DMS53 treated with DMSO at 0.1 percent for 48 hours (cell line): ENCODE data around the gene SH3GLB1.
"Not testable (repeated sequence)": the region's sequence is repeated elsewhere in the genome, so short reads cannot be mapped to it uniquely, and the experiment has no call there.

Experiments
- DNase-seq: peaks from one replicate; lab custom pipeline; 2025; ENCODE audit not compliant: unreplicated experiment; lab: John Stamatoyannopoulos, UW

SH3GLB1 gene

DNA sequence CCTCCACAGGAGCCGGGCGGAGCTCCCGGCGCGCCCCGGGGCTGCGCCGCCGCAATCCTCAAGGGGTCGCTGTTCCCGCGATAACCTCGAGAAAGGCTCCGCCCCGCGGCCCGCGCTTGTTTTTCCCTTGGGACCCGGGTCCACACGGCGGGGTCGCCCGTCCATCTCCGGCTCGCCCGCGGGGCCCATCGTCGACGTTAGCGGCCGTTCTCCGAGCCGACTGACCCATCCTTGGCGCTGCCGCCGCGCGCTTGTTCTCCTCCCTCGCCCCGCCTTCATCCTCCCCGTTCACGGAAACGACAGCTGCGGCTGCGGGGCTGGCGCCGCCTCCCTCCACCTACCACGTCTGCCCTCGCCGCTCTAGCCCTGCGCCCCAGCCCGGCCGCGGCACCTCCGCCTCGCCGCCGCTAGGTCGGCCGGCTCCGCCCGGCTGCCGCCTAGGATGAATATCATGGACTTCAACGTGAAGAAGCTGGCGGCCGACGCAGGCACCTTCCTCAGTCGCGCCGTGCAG lies at the start of gene SH3GLB1:
SH3GLB1 (plus strand) TSS at position 119 of the 514 bp plus-strand sequence; CDS start at position 443, 324 bp downstream.
- DNase-seq: peak; percentile 94

DNA sequence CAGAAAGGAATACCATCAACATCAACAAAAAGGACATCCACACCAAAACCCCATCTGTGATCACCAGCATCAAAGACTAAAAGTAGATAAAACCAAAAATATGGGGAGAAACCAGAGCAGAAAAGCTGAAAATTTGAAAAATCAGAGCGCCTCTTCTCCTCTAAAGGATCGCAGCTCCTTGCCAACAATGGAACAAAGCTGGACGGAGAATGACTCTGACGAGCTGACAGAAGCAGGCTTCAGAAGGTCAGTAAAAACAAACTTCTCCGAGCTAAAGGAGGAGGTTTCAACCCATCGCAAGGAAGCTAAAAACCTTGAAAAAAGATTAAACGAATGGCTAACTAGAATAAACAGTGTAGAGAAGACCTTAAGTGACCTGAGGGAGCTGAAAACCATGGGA lies 46.0 kb upstream of the SH3GLB1 start:
- not testable (repeated sequence) for DNase-seq

DNA sequence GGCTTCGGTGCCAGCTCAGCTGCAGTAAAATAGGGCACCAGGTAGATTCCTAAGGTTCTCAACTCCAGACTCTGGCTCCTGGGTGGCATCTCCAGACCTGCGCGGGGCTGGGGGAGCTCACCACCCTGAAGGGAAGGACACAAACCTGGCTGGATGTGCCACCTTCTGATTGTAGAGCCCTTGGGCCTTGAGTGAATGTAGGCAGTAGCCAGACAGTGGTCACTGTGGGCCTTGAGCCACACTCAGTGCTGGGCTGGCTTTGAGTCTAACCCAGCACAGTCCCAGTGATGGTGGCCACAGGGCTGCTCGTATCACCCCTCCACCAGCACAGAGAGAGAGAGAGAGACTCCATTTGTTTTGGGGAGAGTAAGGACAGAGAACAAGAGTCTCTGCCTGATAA lies 38.0 kb upstream of the SH3GLB1 start:
- DNase-seq: no peak

- peak; percentile 47 for DNase-seq
These were observed 16.8 kb upstream of the SH3GLB1 start for GRCh38 chr1:86687595-86687994.

DNA sequence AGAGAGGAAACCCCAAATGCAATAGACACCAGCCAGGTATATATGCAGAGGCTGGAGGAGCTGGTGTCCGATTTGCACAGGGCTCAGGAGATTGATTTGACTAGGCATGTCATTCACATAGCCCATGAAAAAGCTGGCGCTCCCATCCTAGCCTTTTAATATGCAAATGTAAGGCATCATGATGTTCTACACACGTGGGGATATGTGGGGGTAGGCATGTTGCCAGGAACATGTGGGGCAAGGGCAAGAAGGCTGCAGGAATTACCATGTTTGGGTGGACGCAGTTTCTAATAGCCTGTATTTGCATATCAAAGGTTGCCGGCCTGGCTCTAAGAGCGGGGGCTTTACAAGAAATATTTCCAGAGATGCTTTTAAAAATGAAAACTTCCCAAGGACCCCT lies 11.7 kb upstream of the SH3GLB1 start:
- DNase-seq: no peak

DNA sequence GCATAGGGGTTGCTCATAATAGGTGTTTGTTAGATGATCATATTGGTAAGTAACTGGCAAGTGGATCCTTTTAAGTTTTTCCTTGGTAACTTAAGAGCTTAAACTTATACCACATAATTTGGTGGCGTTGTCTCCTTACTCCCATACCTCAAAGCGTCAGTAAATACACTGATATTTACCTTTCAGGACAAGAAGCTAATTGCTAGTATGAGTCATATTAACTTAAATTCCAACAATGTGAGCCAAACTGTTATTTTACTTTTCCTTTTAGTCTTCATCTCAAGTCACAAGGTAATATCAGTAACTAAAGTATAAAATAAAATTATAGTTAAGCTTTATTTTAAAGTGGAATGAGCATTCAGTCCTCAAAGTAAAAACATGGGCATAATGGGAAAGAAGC lies 9.0 kb upstream of the SH3GLB1 start:
- no peak for DNase-seq

DNA sequence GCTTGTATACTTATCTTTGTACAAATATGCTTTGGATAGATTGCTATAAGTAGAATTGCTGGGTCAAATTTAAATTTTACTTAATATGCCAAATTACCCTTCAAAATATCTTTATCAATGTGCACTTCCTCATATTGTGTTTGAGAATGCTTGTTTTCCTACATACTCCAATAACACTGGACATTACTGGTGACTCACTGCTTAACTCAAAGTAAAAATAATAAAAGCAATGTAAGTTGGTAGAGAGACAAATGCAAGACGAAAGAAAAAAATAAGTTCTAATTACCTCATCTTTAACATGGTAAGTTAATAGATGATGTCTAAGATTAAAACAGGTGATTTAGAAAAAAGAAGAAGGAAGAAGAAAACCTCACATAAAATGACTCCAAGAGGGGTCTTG lies 7.9 kb upstream of the SH3GLB1 start:
- DNase-seq: no peak

DNA sequence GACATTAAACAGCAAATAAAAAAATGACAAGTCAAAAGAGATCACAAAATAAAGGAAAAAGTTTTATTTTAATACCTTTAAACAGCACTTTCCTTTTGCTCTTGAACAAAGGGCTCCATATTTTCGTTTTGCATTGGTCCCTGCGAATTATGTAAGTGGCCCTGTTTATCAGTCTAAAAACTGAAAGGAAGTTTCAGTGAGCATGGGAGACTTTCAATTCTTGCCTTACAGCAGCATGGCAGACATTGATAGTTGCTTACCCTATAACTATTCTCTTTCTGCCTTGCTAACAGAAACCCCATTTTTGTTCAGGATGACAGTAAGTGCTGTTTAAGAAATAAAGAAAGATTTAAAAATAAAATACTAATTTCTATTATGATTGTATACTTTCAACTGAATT lies 5.2 kb upstream of the SH3GLB1 start:
- no peak for DNase-seq

- DNase-seq: no peak
These were observed 2.6 kb upstream of the SH3GLB1 start for GRCh38 chr1:86701731-86702130.

GRCh38 chr1:86702954-86703494 lies 1.4 kb upstream of the SH3GLB1 start:
- DNase-seq: not testable (repeated sequence)

GRCh38 chr1:86703696-86704457 lies 499 bp upstream of the SH3GLB1 start:
- peak; percentile 94 for DNase-seq

GRCh38 chr1:86704972-86705664 lies 742 bp downstream of the SH3GLB1 start:
- no peak for DNase-seq

GRCh38 chr1:86705665-86705985 lies 1.2 kb downstream of the SH3GLB1 start:
- no peak for DNase-seq

- DNase-seq: no peak
These were observed 1.8 kb downstream of the SH3GLB1 start for GRCh38 chr1:86706018-86706635.

DNA sequence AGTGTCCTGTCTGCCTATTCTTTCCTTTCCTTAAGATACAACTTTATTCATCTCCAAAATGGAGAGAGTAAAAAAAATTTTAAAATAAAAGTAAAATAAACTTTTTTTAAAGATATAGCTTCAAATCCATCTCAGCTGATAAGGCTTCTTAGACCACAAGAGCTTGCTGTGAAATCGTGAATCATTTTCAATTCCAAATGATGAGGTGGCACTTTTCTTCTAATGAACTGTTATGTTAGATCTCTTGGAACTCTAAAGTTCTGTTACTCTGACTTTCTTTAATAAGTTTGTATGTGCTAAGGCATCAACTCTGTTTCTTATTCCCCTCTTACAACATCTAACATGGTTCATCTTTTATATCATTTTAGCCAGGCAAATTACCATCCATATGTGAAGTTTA lies 4.5 kb downstream of the SH3GLB1 start:
- no peak for DNase-seq

DNA sequence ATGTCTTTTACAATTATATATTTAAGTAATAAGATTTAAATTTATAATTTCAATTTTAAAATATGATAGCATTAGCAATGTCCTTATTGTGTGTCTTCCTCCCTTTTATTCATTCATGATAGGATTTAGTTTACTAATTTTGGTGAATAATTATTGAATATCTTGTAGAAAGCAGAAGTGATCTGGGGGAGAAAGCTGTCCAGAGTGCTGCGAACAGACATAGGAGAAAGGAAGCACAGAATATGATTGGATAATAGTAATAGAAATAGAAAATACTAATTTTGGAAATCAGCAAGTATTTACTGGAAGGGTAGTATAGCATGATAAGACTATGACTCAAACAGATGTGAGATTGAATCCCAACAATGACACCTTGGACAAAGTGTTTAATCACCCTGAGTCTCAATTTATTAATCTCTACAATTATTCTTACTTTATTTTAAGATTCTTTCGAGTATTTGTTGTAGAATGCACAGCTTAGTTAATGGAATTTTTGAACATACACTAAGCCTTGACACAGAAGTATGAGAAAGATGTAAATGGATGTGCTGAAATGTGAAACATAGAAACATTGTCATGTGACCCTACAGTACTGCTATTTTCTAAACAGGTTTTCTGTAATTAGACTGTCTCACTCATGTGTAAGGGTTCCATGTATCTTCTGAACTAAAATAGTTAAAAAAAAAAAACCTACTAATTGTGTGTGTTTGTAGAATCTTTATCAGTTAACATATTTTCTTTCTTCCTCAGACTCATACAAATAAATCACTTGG lies 7.9 kb downstream of the SH3GLB1 start:
- DNase-seq: no peak

- no peak for DNase-seq
These were observed 9.1 kb downstream of the SH3GLB1 start for GRCh38 chr1:86713477-86713876.

GRCh38 chr1:86714159-86714558 lies 9.8 kb downstream of the SH3GLB1 start:
- no peak for DNase-seq

DNA sequence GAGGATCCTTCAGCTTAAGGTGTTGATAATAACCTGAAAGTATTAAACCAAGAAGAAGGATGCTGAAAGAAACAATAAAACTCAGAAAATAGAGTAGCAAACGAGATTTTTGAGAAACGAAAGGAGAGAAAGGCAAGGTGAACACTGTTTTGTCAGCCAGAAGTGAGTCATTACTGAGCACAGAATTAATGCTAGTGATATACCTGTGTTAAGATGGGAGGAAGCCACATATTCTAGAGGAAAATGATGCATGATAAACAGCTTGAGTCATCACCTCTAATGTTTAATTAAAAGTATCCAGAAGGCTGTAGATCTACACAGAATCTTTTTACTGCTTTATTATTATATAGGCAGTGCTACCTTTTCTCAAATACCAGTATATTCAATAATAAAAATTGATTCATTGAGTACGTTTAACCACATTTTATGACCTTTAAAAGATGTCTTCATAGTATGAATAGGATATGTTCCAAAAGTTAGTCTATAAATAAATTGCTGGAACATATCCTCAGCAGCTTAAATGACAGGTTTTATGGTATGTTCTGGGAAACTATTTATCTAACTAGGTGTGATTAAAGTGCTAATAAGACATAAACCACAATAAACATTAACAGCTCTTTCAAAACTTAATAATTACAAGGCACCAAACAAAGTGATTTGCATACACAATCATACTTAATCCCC lies 10.3 kb downstream of the SH3GLB1 start:
- no peak for DNase-seq

- no peak for DNase-seq
These were observed 14.4 kb downstream of the SH3GLB1 start for GRCh38 chr1:86718786-86719185.
